Fibroblast of skin of left quadriceps (primary cell): ENCODE data around the gene HFE.
"Not testable (repeated sequence)": the region's sequence is repeated elsewhere in the genome, so short reads cannot be mapped to it uniquely, and the experiment has no call there.

Source experiments
- DNase-seq, 2 experiments: peaks; one replicate each; pipeline ENCODE4 v3.0.0-alpha.2; 2013; ENCODE audit warnings: low read depth in 2 of 2

The HFE gene

DNA sequence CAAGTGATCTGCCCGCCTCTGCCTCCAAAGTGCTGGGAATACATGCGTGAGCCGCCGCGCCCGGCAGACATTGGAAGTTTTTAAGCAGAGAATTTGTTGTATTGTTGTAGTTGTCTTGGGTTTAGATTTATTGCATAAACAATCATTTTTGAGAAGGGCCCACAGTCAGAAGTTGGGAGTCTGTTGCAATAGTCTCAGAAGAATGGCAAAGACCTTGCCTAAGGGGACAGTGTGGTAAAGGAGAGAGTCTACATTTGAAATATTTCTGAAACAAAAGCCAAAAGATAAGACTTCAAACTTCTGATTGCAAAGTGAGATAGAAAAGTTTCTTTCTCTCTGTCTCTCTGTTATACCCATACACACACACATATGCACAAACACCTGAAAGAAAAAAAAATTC, 22.5 kb downstream of the HFE start:
- DNase-seq: no peak

DNA sequence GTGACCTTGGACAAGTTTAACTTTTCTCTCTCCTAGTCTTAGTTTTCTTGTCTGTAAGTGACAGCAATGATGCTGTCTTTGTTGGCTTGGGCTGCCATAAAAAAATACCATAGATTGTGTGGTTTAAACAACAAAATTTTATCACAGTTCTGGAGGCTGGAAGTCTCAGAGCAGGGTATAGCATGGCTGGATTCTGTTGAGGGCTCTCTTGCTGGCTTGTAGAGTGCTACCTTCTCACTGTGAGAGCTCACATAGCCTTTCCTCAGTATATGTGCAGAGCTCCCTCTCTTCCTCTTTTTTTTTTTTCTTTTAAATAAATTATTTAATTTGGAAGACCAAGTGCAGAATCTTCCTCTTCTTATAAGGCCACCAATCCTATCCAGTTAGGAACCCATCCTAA, 26.3 kb downstream of the HFE start:
- DNase-seq: no peak

GRCh38 chr6:26115226-26115625, 28.0 kb downstream of the HFE start:
- no peak for DNase-seq

- no peak for DNase-seq
Observed at GRCh38 chr6:26116267-26116666, 29.0 kb downstream of the HFE start.

DNA sequence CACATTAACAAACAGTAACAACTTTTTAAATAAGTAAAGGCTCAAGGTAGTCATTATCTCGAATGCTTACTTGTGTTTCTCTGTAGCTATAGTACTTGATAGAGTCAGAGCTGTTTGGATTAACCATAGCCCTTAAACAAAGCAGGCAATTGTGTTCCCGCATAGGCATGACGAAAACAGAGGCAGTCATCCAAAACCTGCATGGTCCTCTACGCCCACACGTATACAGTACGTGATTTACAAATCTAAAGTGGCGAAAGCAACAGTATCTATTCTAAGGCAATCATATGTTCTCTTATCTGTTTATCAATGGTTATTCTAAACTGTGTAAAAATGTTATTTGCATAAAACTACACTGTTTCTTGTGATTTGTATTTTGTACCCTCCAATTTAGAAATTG, 31.8 kb downstream of the HFE start:
- DNase-seq: no peak

GRCh38 chr6:26120115-26120514, 32.9 kb downstream of the HFE start:
- DNase-seq: not testable (repeated sequence)

- no peak for DNase-seq
Observed at GRCh38 chr6:26120807-26121140, 33.5 kb downstream of the HFE start.

DNA sequence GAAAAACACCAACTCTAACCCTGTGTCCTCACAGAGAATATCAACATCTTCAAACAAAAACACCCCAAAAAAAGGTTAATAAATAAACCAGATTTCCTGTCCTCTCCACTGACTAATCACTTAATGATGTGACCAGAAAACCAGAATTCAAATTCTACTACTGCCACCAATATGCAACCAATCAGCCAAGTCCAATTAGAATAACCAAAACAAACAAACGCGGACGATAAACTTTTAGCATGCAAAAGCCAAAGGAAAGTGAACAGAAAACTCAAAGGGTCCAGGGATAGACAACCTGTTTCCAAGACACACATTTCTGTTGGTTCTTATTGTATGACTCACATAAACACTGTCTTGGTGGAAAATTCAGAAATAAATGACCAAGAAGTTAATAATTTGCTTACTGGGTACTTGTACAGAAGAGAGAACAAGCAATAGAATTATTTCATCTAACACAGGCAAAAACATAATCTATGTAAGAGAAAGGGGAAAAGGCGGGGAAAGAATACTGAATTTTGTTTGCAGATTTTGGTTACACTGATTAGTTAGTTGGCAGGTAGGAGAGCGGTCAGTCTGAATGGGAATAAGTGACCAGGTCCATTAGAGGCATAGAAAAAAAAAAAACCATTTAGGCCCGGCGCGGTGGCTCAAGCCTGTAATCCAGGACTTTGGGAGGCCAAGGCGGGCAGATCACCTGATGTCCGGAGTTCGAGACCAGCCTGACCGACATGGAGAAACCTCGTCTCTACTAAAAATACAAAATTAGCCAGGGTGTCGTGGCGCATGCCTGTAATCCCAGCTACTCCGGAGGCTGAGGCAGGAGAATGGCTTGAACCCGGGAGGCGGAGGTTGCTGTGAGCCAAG, 34.1 kb downstream of the HFE start:
- DNase-seq: no peak

- no peak for DNase-seq
Observed at GRCh38 chr6:26122005-26122388, 34.8 kb downstream of the HFE start.

DNA sequence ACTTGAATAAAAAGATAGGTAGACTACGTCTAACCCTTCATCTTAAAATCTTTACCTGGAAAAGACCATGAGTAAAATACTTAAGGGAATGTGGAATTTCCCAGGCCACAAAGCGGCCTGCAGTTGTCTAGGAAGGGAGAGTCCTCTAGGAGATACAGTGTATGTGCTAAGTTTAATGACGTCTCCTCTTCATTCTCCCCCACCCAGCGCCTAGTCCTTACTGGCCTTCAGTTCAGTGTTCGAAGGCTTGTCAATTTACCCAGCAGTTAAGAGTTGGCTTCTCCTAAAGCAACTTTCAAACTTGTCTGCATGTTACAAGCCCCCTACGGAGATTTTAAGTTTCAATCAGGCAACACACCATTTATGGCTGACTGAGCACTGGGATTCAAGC, 35.2 kb downstream of the HFE start:
- DNase-seq: no peak

DNA sequence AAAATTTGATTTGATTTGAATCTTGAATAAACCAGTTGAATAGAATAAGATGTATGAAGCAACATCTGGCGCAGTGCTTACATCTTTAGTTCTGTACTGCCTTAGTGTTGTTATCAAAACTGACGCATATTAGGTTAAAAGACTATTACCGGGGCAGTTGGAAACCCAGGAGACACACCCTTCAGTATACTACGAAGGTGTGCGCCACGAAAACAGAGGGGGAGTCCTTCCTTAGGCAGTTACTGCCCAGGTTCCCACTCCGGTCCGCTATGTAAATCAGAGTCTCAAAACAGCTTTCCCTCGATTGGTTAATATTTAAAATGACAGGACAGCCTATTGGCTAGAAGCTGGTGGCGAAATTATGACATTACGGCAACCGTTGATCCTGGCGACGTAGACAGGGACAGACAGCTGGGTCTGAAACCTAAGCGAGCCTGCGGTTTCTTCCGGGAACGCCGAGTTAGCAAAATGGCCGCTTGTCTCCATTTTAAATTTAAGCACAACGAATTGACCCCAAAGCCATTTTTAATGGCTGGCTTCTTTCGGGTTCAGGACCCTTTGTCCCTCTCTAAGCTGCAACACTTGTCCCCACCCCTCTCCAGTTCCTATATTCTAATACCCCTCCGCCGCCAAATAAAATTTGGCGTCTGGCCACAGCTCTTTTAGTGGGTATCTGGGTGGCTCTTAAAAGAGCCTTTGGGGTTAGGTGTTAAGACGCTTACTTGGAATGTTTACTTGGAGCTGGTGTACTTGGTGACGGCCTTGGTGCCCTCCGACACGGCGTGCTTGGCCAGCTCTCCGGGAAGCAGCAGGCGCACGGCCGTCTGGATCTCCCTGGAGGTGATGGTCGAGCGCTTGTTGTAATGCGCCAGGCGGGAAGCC, 35.8 kb downstream of the HFE start:
- DNase-seq: peak; percentile 98 to 99

GRCh38 chr6:26123675-26123946, 36.4 kb downstream of the HFE start:
- no peak for DNase-seq

DNA sequence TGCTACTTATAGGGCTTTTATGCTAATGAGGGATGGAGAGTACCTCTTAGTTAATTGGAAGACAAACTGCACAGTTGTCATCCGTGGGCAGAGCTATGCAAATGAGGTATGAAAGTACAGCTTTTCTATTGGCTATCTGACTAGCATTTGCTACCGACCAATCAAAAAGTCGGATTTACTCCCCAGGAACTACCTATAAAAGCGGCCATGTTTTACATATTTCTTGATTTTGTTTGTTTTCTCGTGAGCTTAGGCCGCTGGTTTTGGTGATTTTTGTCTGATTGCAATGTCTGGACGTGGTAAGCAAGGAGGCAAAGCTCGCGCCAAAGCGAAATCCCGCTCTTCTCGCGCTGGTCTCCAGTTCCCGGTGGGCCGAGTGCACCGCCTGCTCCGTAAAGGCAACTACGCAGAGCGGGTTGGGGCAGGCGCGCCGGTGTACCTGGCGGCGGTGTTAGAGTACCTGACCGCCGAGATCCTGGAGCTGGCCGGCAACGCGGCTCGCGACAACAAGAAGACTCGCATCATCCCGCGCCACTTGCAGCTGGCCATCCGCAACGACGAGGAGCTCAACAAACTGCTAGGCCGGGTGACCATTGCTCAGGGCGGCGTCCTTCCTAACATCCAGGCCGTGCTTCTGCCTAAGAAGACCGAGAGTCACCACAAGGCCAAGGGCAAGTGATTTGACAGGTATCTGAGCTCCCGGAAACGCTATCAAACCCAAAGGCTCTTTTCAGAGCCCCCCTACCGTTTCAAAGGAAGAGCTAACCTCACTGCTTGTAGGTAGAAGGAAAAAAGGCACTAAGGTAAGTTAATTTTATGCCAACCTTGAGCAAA, 36.9 kb downstream of the HFE start:
- peak; percentile 99 for DNase-seq

DNA sequence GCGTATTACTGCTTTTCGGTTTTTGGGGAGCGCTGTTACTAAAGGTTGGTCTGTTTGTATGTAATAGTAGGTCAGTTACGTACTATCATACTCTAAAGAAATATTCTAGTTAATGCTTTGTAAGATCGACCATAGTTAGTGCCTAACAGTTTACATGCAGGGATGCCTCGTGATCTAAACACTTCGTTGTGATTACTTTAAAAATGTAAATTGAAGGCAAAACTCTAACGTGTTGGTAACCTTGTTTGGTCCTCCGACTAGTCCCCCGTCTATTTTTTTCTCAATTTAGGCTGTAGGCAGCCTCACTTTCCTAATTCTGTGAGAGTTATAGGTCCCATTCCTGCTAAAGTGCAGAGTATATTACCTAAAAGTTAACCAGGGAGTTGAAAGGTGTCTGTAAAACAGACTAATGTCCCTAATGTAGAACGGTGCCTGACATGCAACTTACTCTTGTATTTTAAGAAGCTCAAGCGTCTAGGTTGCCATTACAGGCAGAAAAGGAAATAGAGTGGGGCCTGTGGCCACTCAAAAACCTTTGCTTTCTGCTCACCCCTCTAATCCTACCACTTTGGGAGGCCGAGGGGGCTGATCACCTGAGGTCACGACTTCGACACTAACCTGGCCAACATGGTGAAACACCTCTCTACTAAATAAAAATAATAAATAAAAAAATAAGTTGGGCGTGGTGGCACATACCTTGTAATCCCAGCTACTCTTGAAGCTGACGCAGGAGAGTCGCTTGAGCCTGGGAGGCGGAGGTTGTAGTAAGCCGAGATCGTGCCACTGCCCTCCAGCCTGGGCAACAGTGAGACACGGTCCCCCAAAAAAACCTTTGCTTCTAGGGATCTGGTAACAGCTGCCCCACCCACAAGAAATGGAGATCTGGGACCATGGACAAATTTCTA, 37.8 kb downstream of the HFE start:
- DNase-seq: no peak

DNA sequence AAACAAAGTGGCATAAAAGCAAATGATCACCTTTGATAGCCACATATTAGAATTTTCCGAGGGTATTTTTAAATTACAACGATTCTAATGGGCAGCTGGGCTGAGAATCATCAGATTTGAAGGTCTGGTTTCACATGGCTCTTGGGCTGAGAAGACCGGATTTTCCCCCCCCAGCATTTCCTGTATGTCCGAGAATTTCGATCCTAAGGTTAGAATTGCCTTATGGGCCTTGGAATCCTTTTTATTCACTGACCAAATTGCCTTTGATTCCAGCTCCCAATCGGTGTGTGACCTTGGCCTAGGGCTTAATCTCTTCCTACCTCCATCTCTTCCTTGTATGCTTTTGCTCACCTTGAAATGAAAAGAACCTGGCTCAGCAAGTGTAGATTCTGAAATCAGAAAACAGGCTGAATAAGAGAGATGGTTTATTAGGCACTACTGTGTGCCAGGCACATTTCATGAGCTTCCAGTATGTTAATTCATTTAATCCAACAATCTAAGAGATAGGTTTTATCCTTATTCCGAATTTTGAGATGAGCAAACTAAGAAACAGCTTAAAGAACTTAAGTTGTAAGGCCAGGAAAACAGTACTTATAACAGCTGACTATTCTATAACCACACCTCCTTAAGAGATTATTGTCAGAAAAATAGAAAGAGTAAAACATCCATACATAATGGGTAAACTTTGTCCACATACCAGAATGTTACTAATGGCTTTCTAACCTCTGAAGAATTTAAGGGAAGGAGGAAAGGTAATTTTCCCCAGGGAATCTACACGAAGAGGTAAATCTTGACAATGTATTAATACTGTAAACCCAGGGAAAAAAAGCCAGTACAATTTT, 39.4 kb downstream of the HFE start:
- DNase-seq: no peak

DNA sequence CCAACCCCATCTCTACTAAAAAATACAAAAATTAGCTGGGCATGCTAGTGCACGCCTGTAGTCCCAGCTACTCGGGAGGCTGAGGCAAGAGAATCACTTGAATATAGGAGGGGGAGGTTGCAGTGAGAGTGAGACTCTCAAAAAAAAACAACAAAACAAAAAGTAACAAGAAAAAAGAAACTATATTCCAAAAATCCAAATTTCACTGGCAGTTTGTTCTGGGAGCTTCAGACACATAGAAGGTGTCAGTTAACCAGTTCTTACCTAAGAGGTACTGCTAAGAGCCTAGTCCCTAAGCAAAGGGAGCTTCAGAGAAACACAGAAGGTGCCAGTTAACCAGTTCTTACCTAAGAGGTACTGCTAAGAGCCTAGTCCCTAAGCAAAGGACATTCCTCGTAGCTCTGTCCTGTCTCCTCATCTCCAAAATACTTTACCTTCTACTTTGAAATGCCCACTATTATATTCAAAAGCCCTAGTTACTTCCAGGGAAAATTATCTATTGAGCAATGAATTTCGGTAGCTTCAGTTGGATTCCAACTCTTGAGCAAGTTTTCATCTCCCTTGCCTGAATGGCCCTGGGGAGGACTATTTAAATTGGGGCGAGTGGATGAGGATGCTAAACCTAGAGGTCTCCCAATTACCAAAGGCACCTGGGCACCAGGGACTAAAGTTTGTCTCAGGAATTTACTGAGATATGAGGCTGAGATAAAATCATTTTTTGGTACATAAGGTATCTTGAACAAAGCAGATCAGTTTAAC, 41.0 kb downstream of the HFE start:
- no peak for DNase-seq

GRCh38 chr6:26129656-26130055, 42.4 kb downstream of the HFE start:
- DNase-seq: no peak

- DNase-seq: no peak
Observed at GRCh38 chr6:26130581-26131249, 43.5 kb downstream of the HFE start.

DNA sequence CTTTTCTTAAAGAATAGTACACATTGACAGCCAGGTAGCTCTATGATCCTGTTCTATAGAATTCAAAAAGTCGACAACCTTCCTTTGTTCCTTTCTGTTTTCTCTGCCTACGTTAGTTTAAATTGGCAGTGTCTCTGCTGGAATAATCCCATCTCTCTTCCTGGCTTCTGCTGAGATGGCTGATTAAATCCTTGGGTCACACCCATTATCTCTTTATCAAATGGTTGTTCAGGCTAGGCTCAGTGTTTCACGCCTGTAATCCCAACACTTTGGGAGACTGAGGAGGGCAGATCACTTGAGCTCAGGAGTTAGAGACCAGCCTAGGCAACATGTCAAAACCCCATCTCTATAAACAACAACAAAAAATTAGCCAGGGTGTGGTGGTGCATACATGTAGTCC, 44.4 kb downstream of the HFE start:
- no peak for DNase-seq
